ENCODE data around the gene TBC1D22A. TPM values are rescaled to one million over a fixed set of nuclear protein-coding genes. Genes with fewer than 3 reads are reported as not detected.

Gene TBC1D22A
- total and polyA plus RNA-seq, 10 of the 15 experiments (the other 5 are each of a cell fraction or from before 2014, with no cell fraction given): 0.63 to 44.7 (median 27.4) TPM

GRCh38 chr22:47005506-47006408, 243.3 kb downstream of the TBC1D22A start:
- WGBS (ENCODE audit: insufficient coverage, insufficient replicate concordance, low lambda C conversion rate, missing lambda C conversion rate): 87% methylated on average over 8 of the region's 8 CpGs
- ChIA-PET SMC1A (ENCODE audit: uncharacterized antibody, unreplicated experiment) (no interaction called here), RAD21 (ENCODE audit: unreplicated experiment) (no interaction called here), CTCF (no interaction called here), POLR2A (no interaction called here)
- no peak for TF ChIP-seq SMAD5 (IDR thresholded peaks at IDR 0.05; ENCODE audit: low read depth)
- peak; percentile 18 for TF ChIP-seq BCL3 (IDR thresholded peaks at IDR 0.05; ENCODE audit: borderline replicate concordance, insufficient read depth, low read depth, low read length, poor library complexity, severe bottlenecking)
- DNase-seq (ENCODE audit: low read depth, low spot score): no peak
- no peak for FAIRE-seq
- H4K20me1 ChIP-seq (ENCODE audit: control insufficient read depth, insufficient read depth): no peaks in the 10 kb centered on the region
- no peak overlapping the region for H3K27ac ChIP-seq (ENCODE audit: control insufficient read depth, insufficient read depth)
- no peaks in the 10 kb centered on the region; the same call in 1 of the 2 replicates for H3K79me2 ChIP-seq (ENCODE audit: control insufficient read depth, insufficient read depth, low read length)
- H3K4me3 ChIP-seq: no peak overlapping the region
- no peak for ATAC-seq
- BruUV-seq (replicated peaks): no TSS peak
- in situ Hi-C loops (cut with MboI): no loop called here
- intact Hi-C loops (cut with micrococcal nuclease; ENCODE audit: unreplicated experiment): no loop called here
- no peak overlapping the region for H2AFZ ChIP-seq (ENCODE audit: control insufficient read depth, low read depth, low read length)
- H3K27me3 ChIP-seq (replicated peaks in 1 of 2; ENCODE audit: control insufficient read depth in 2 of 2, insufficient read depth in 2 of 2, low read length in 1 of 2): no peaks in the 10 kb centered on the region
- H3K36me3 ChIP-seq (ENCODE audit: control insufficient read depth in 2 of 2, insufficient read depth in 2 of 2, low read length in 1 of 2): peaks cover 12 to 25% of the 10 kb centered on the region in 2 experiments; a peak in 3 of 4 replicates
- H3K4me2 ChIP-seq (ENCODE audit: control insufficient read depth, insufficient read depth): no peak overlapping the region
- no peaks in the 10 kb centered on the region for H3K9me3 ChIP-seq (replicated peaks; ENCODE audit: control insufficient read depth, insufficient read depth, low read length)
- no peak overlapping the region for H3K9ac ChIP-seq (ENCODE audit: control insufficient read depth, insufficient read depth, low read length)
- no peaks in the 10 kb centered on the region for H3K4me1 ChIP-seq (ENCODE audit: control insufficient read depth, insufficient read depth, low read length)

DNA sequence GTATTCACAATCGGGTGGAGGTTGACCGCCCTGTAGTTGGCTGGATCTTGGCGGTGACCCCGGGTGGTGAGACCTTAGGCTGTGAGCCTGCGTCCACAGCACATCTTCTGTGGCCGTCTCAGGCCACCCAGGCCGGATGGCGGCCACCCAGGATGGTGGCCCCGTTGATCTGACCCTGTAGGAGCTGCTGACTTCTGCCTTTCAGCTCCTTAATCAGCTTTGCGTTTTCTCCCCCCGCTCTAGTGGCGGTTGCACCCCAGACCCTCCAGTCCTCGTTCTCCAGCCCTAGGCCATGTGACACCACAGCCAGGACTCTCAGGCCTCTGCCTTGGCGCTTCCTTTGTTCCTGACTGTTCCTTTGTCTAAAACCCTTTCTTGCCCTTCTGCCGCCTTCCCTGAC, 244.0 kb downstream of the TBC1D22A start:
- POLR2A ChIA-PET: no interaction called here
- no peak overlapping the region for H2AFZ ChIP-seq (ENCODE audit: control insufficient read depth, low read depth, low read length)
- no peak overlapping the region for H3K27ac ChIP-seq (ENCODE audit: control insufficient read depth, insufficient read depth)
- intact Hi-C loops (cut with micrococcal nuclease; ENCODE audit: unreplicated experiment) (no loop called here), in situ Hi-C loops (cut with MboI) (no loop called here)
- DNase-seq (ENCODE audit: low read depth, low spot score): no peak
- H3K9ac ChIP-seq (ENCODE audit: control insufficient read depth, insufficient read depth, low read length): no peak overlapping the region
- no peak overlapping the region for H3K4me2 ChIP-seq (ENCODE audit: control insufficient read depth, insufficient read depth)
- SMC1A ChIA-PET (ENCODE audit: uncharacterized antibody, unreplicated experiment): no interaction called here
- H4K20me1 ChIP-seq (ENCODE audit: control insufficient read depth, insufficient read depth): no peaks in the 10 kb centered on the region
- BruUV-seq (replicated peaks): no TSS peak
- CTCF ChIA-PET: no interaction called here
- H3K36me3 ChIP-seq (ENCODE audit: control insufficient read depth in 2 of 2, insufficient read depth in 2 of 2, low read length in 1 of 2): peaks cover 12 to 25% of the 10 kb centered on the region in 2 experiments; a peak in 3 of 4 replicates
- 91% methylated on average over 9 of the region's 15 CpGs for WGBS (ENCODE audit: insufficient coverage, insufficient replicate concordance, low lambda C conversion rate, missing lambda C conversion rate)
- RAD21 ChIA-PET (ENCODE audit: unreplicated experiment): no interaction called here
- no peaks in the 10 kb centered on the region for H3K27me3 ChIP-seq (replicated peaks in 1 of 2; ENCODE audit: control insufficient read depth in 2 of 2, insufficient read depth in 2 of 2, low read length in 1 of 2)
- H3K4me3 ChIP-seq: no peak overlapping the region
- no peak for ATAC-seq
- H3K79me2 ChIP-seq (ENCODE audit: control insufficient read depth, insufficient read depth, low read length): no peaks in the 10 kb centered on the region; the same call in 1 of the 2 replicates
- no peaks in the 10 kb centered on the region for H3K9me3 ChIP-seq (replicated peaks; ENCODE audit: control insufficient read depth, insufficient read depth, low read length)
- H3K4me1 ChIP-seq (ENCODE audit: control insufficient read depth, insufficient read depth, low read length): no peaks in the 10 kb centered on the region
- no peak for FAIRE-seq
- TF ChIP-seq CREB1 (IDR thresholded peaks at IDR 0.05; ENCODE audit: low read depth): no peak
- no peak for TF ChIP-seq ATF7 (IDR thresholded peaks at IDR 0.05; ENCODE audit: low read depth)
- no peak for TF ChIP-seq PKNOX1 (IDR thresholded peaks at IDR 0.05)
- no peak for TF ChIP-seq MEF2A (IDR thresholded peaks at IDR 0.05; ENCODE audit: insufficient read depth, low read depth, low read length)
- TF ChIP-seq MAX (IDR thresholded peaks at IDR 0.05; ENCODE audit: low read depth, low read length): no peak
- TF ChIP-seq, protein P1, sequence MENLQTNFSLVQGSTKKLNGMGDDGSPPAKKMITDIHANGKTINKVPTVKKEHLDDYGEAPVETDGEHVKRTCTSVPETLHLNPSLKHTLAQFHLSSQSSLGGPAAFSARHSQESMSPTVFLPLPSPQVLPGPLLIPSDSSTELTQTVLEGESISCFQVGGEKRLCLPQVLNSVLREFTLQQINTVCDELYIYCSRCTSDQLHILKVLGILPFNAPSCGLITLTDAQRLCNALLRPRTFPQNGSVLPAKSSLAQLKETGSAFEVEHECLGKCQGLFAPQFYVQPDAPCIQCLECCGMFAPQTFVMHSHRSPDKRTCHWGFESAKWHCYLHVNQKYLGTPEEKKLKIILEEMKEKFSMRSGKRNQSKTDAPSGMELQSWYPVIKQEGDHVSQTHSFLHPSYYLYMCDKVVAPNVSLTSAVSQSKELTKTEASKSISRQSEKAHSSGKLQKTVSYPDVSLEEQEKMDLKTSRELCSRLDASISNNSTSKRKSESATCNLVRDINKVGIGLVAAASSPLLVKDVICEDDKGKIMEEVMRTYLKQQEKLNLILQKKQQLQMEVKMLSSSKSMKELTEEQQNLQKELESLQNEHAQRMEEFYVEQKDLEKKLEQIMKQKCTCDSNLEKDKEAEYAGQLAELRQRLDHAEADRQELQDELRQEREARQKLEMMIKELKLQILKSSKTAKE (IDR thresholded peaks at IDR 0.05; ENCODE audit: low read depth, poor library complexity, severe bottlenecking): no peak
- TF ChIP-seq NR2C2 (IDR thresholded peaks at IDR 0.05; ENCODE audit: borderline replicate concordance, control insufficient read depth, insufficient read length, low read depth): no peak
- TF ChIP-seq SMARCA5 (IDR thresholded peaks at IDR 0.05): no peak
- no peak for TF ChIP-seq RAD21 (IDR thresholded peaks at IDR 0.05; ENCODE audit: insufficient read depth, low read depth, low read length)
- TF ChIP-seq NBN (IDR thresholded peaks at IDR 0.05): no peak

Measured in GM12878 (cell line).